C4-2B (cell line): ENCODE measurements around the gene MAML3.

ENCODE experiments used
- CTCF ChIP-seq: fragments of 450-650 bp; conservative IDR thresholded peaks from 2 replicates; pipeline ENCODE4 v1.5.1; 2017; ENCODE audit warnings: mild to moderate bottlenecking
- ZFX ChIP-seq: fragments of 450-650 bp; IDR thresholded peaks from 2 replicates; pipeline ENCODE4 v1.6.1; 2017

- TF ChIP-seq CTCF (no peak), ZFX (no peak)
Observed at GRCh38 chr4:139676913-139677585, 476.9 kb downstream of the MAML3 start.
